NOMO-1 treated with DMSO at 0.1 percent for 48 hours (cell line): ENCODE results near the gene IFNL1.
"Not testable (repeated sequence)": the region's sequence is repeated elsewhere in the genome, so short reads cannot be mapped to it uniquely, and the experiment has no call there.

Source experiments
- DNase-seq: peaks from one replicate; lab custom pipeline; 2025; ENCODE audit not compliant: unreplicated experiment; lab: John Stamatoyannopoulos, UW

IFNL1 gene

GRCh38 chr19:39270036-39270871 is 26.0 kb upstream of the IFNL1 start:
- DNase-seq: no peak

GRCh38 chr19:39273859-39274258 is 22.3 kb upstream of the IFNL1 start:
- not testable (repeated sequence) for DNase-seq

GRCh38 chr19:39275578-39275977 is 20.6 kb upstream of the IFNL1 start:
- no peak for DNase-seq

GRCh38 chr19:39276740-39277139 is 19.5 kb upstream of the IFNL1 start:
- no peak for DNase-seq

- DNase-seq: no peak
These were observed 18.6 kb upstream of the IFNL1 start for GRCh38 chr19:39277598-39277997.

GRCh38 chr19:39282021-39282420 is 14.2 kb upstream of the IFNL1 start:
- no peak for DNase-seq

- DNase-seq: no peak
These were observed 12.2 kb upstream of the IFNL1 start for GRCh38 chr19:39284032-39284431.

GRCh38 chr19:39293394-39293793 is 2.8 kb upstream of the IFNL1 start:
- no peak for DNase-seq

- DNase-seq: no peak
These were observed 699 bp downstream of the IFNL1 start for GRCh38 chr19:39296906-39297305.

GRCh38 chr19:39297931-39298634 is 1.9 kb downstream of the IFNL1 start:
- no peak for DNase-seq

- no peak for DNase-seq
These were observed 3.2 kb downstream of the IFNL1 start for GRCh38 chr19:39299404-39299803.

- no peak for DNase-seq
These were observed 3.6 kb downstream of the IFNL1 start for GRCh38 chr19:39299832-39300231.

GRCh38 chr19:39301021-39301420 is 4.8 kb downstream of the IFNL1 start:
- DNase-seq: no peak

GRCh38 chr19:39301562-39301961 is 5.4 kb downstream of the IFNL1 start:
- DNase-seq: no peak

- no peak for DNase-seq
These were observed 7.4 kb downstream of the IFNL1 start for GRCh38 chr19:39303373-39304184.

GRCh38 chr19:39304185-39304513 is 7.9 kb downstream of the IFNL1 start:
- DNase-seq: no peak

GRCh38 chr19:39304701-39305571 is 8.7 kb downstream of the IFNL1 start:
- DNase-seq: no peak

- no peak for DNase-seq
These were observed 9.9 kb downstream of the IFNL1 start for GRCh38 chr19:39306075-39306474.

GRCh38 chr19:39307046-39307821 is 11.0 kb downstream of the IFNL1 start:
- no peak for DNase-seq
